Measurements from ENCODE around the gene IGFN1.

The IGFN1 gene

GRCh38 chr1:201167041-201167991 lies 23.3 kb upstream of the IGFN1 start:
- H3K4me3 ChIP-seq (ENCODE audit: low read depth, low read length) = no peak overlapping the region
- TF ChIP-seq CTCF (IDR thresholded peaks at IDR 0.05; ENCODE audit: insufficient read depth, low read length, missing control alignments) = no peak
- ChIA-PET POLR2A (interaction anchor here (0.7 kb wide), 1 partner anchor 13 kb away, joined by 3 read pairs; the partner anchor contains the start of gene TMEM9), CTCF (interaction anchor here (1.0 to 9.3 kb wide), 5 partner anchors 12 to 180 kb away, joined by 3 to 68 read pairs (median 4); partner anchors contain the start of gene TMEM9)
- DNase-seq (ENCODE audit: low read depth, low spot score) = no peak

GRCh38 chr1:201169203-201169602 lies 21.4 kb upstream of the IGFN1 start:
- ChIA-PET CTCF (interaction anchor here (3.6 to 9.3 kb wide), 2 partner anchors 16 kb away, joined by 22 to 68 read pairs; partner anchors contain the start of gene TMEM9), POLR2A (no interaction called here)
- DNase-seq (ENCODE audit: low read depth, low spot score) = no peak
- no peak for TF ChIP-seq CTCF (IDR thresholded peaks at IDR 0.05; ENCODE audit: insufficient read depth, low read length, missing control alignments)
- no peak overlapping the region for H3K4me3 ChIP-seq (ENCODE audit: low read depth, low read length)

GRCh38 chr1:201169971-201170532 lies 20.6 kb upstream of the IGFN1 start:
- H3K4me3 ChIP-seq (ENCODE audit: low read depth, low read length) = no peak overlapping the region
- ChIA-PET CTCF (interaction anchor here (0.9 to 9.3 kb wide), 3 partner anchors 11 to 17 kb away, joined by 3 to 68 read pairs (median 22); partner anchors contain the start of gene TMEM9), POLR2A (no interaction called here)
- TF ChIP-seq CTCF (IDR thresholded peaks at IDR 0.05; ENCODE audit: insufficient read depth, low read length, missing control alignments) = no peak
- DNase-seq (ENCODE audit: low read depth, low spot score) = no peak

- ChIA-PET CTCF (interaction anchor here (0.7 to 9.3 kb wide), 5 partner anchors 11 to 198 kb away, joined by 3 to 68 read pairs (median 6); partner anchors contain the start of gene TMEM9), POLR2A (no interaction called here)
- no peak for TF ChIP-seq CTCF (IDR thresholded peaks at IDR 0.05; ENCODE audit: insufficient read depth, low read length, missing control alignments)
- H3K4me3 ChIP-seq (ENCODE audit: low read depth, low read length) = peak overlapping the region; percentile 67
- DNase-seq (ENCODE audit: low read depth, low spot score) = peak; percentile 21
Measured at GRCh38 chr1:201170533-201171062, 20.0 kb upstream of the IGFN1 start.

- H3K4me3 ChIP-seq (ENCODE audit: low read depth, low read length) = peak overlapping the region; percentile 67
- peak; percentile 57 for TF ChIP-seq CTCF (IDR thresholded peaks at IDR 0.05; ENCODE audit: insufficient read depth, low read length, missing control alignments)
- no peak for DNase-seq (ENCODE audit: low read depth, low spot score)
- POLR2A ChIA-PET = no interaction called here
- CTCF ChIA-PET = interaction anchor here (0.7 to 9.3 kb wide), 5 partner anchors 12 to 199 kb away, joined by 4 to 68 read pairs (median 6); partner anchors contain the start of gene TMEM9
Measured at GRCh38 chr1:201171063-201172036, 19.3 kb upstream of the IGFN1 start.
